Hematopoietic multipotent progenitor cell treated with erythropoietin and hydrocortisone succinate and interleukin-3 and kit ligand, for 17 days (in vitro differentiated cells): Measurements from ENCODE around the gene BICC1.

ENCODE experiments used
- DNase-seq: peaks from one replicate; pipeline ENCODE4 v3.0.0-alpha.2; 2015; ENCODE audit warnings: low spot score

The BICC1 gene

DNA sequence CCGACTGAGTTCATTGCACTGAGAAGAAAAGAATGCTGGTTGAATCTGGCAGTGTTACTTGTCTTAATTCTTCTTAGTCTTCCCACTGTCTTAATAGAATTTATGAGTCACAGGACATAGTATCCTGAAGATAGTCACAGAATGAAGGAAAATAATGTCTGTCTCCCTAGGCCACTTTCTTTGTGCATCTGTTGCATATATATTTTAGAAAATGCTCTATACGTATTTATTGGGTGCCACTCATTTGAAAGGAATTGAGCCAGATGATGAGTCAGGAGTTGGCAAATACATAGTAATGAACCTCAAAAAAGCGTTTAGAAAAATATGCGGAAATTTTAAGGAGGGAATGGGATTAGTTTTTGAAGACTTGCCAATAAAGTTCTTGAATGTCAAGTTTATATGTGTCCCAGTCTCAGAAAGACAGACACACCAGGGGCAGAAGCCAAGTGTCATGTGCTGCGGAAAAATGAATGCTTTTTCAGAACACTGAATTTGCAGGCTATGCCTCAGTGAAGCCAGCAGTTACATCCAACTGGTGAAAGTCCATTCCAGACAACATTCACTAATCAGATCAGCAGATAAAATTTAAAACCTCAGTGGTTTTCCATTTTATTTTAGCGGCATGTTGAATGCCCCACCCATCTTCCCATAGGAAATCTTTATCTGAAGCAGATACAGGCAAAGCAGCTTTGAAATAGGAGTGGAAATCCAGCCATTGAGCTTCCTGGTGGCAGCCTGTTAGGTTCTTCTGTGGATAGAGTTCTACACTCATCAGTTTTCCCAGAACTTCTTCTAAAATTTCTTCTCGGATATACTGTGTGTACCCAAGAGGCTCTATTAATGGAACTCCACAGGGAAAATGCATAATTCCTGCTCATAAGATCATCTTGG is 308.4 kb downstream of the BICC1 start:
- DNase-seq: no peak

DNA sequence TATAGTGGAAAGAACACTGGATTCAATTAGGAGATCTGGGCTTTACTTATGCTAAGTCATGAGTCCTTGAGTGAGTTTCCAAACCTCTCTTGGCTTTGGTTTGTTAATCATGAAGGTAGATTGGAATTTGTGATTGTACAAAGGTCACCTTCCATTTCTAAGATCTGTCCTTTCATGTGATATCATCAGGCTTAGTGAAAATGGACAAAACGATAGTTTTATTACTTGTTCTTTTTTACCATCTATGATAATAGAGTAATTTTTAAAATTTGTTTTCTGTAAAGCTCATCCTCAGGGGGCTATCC is 309.0 kb downstream of the BICC1 start:
- DNase-seq: no peak

GRCh38 chr10:58823983-58824382 is 311.3 kb downstream of the BICC1 start:
- no peak for DNase-seq

DNA sequence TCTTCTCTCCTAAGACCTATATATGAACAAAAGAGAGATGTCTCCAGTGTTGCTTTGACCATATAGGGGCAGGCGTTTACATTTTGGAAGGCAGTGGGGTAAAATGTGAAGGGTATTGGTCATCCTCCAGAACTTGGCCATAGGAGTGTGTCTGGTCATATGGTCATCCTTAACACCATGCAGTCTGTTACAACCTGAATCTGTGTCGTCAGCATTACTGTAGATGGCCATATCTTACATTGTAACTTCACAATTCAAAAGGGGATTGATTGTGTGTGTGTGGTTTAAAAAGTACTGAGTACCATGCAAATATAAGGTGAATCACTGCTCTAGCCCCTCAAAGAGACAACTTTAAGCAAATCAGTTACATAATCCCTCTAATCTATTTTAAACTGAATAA is 311.7 kb downstream of the BICC1 start:
- DNase-seq: no peak

DNA sequence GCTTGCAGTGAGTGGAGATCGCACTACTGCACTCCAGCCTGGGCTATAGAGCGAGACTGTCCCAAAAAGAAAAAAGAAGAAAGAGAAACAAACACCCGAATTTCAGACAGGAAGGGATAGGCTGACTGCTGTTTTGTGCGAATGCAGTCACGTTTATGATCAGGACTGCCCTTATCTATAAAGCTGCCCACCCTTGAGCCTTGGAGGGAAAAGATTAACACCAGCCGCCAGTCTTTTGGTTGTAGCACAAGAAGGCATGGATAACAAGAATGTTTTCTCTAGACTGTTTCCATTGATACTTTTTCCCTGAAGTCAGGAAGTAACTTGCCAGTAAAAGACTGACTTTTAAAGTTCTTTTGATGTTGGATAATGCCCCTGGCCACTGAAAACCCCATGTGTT is 314.0 kb downstream of the BICC1 start:
- no peak for DNase-seq

DNA sequence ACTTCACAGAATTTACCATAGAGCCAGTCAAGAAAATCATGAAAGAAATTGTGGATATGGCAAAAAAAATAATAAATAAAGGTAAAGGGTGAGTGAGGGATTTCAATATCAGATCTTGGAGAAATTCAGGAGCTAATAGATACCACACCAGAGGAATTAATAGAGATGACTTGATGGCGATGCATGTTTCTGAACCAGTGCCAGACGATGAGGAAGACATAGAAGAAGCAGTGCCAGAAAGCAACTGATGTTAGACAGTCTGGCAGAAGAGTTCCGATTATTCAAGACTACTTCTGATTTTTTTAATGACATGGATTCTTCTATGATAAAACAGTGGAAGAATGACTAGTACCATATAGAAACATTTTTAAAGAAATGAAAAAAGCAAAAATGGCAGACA is 314.7 kb downstream of the BICC1 start:
- DNase-seq: no peak

DNA sequence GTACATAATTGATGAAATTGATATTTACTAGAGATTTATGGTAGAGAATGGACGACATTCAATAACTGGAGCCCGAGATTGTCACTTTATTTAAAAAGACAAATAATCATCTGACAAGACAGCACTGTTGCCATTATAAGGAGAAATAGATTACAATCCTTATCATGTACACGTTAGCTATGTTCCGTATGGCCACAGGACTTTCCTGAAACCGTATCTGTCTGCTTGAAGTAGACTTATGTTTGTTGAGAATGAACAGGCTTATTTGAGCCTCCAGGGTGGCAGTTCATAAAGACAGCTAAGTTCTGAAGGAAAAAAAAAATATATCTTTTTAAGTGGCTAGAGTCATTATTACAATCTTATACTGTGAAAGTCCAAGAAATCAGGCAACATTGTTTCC is 317.2 kb downstream of the BICC1 start:
- DNase-seq: no peak

- no peak for DNase-seq
Measured at GRCh38 chr10:58830697-58831096, 318.0 kb downstream of the BICC1 start.

DNA sequence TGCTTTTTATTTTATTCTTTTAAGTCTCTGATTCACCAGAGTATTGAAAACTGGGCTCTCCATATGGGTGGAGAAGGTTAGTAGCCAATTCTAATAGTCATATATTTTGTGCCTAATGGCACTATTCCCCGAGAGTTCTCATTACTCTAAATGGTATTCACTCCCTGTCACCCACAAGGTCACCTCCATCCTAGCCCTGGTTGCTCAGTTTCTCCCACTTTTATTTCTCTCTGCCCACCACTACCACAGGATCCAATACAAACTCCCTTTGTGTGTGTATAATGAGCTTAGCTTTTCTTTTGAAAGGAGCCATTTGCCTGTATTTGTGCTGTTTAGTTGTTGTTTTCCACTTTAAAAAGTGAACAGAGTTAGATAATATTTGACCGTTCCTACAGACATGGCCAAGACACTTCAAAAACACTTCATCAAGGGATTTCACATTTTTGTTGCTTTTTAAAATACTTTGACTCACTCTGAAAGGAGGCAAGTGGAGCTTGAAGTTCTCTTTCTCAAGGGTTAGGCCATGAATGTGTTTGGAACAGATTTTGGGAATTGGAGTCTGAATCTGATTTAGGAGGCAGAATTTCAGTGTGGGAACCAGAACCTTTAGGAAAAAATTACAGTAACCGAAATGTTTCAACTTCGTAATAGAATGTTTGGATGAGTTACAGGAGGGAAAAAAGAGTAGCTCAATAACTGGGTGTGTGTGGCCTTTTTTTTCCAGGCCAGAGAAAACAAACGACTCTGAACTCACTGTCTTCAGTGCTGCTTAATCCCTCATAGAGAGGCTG is 321.3 kb downstream of the BICC1 start:
- DNase-seq: no peak

GRCh38 chr10:58836176-58836700 is 323.6 kb downstream of the BICC1 start:
- DNase-seq: no peak

DNA sequence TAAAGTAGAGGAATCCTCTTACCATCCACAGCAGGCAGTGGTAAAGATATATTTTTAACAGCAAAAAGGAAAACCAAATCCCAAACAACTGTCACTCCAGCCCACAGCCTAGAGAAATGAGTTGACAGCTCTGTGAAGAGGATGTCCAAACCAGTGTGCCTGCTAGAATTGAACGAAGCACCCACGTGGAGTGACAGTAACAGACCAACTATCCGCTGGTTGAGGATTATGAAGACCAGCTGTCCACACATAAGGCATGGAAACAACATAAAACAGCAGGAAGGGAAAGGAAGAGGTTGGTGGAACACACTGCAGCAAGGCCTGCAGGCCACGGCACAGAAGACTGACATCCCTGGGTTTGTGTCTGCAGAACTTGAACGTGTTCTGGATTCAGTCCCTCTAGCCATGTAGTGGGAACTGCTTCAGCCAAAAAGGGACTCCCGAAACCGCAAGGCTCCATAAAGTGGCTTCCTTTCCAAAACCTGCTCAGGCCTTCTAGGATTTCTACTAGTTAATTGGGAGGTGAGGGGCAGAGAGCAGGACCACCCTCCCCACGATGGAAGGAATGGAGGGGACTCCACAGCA is 324.4 kb downstream of the BICC1 start:
- DNase-seq: no peak

- DNase-seq: no peak
Measured at GRCh38 chr10:58837826-58838225, 325.2 kb downstream of the BICC1 start.

- no peak for DNase-seq
Measured at GRCh38 chr10:58838561-58839208, 326.0 kb downstream of the BICC1 start.

DNA sequence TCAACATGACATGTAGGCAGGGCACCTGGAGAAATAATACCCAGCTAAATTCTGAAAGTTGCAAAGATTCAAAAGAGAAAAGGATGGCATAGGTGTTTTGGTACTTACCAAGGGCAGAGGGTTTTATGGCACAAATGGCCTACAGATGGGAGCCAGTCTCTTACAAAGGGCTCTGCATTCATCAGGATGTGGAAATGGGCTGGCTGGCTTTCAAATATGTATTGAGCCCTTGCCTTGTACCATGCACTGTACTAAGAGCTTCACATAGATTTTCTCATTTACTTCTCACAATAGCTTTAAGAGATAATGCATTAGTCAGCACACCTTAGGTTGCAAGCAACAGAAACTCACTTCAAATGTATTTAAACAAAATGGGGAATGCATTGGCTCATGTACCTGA is 327.1 kb downstream of the BICC1 start:
- no peak for DNase-seq

GRCh38 chr10:58840840-58841435 is 328.3 kb downstream of the BICC1 start:
- DNase-seq: no peak

DNA sequence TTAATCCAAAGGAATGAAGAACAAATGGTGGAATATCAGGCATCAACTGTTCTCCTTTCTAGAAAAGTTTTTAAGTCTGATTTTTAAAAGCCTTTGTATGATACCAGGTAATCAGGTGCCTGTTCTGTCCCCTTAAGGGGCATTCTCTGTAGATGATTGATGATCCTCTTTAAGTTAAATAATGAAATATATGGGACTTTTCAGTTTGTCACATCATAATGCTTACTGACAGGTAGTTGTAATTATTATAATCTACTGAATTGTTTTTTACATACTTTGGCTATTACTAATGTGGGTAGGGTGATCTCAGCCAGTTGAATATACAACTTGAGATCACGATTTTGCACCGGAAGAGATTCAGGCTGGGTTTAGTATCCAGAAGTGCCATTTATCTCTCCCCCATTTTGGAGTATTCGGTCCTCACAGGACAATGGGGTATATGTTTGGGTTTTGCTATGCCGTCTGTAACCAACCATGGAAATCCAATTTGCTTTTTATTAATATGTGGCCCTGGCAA is 330.2 kb downstream of the BICC1 start:
- DNase-seq: no peak

DNA sequence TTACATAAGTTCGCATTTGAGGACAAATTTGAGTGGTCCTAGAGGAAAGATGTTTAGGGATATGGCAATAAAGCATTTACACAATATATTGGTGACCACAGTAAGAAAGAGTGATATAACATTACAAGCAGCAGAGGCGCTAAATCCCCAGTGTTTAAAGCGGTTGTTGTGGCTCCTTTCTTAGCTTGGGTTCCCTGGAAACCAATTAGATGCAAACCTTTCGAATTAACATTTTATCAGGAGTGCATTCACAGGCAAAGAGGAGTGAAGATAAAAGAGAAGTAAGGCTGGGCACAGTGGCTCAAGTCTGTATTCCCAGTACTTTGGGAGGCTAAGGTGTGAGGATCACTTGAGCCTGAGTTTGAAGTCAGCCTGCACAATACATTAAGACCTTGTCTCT is 331.1 kb downstream of the BICC1 start:
- no peak for DNase-seq

DNA sequence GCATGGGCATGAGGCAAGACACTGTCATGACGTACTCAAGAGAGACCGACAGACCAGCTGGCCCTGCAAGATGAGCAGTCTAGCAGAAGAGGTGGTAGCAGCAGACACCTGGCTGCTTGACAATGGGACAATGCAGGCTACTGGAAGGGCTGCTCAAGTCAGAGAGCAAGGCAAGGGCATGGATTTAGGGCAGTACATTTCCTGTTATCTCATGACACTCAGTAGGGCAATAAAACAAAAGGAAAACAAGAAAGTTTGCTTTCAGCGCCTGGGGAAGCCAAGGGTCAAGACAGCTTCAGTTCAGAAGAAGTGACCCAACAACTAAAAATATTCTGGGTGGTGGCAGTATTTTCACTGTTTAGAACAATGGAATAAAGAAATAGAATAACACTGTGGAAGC is 332.0 kb downstream of the BICC1 start:
- no peak for DNase-seq

DNA sequence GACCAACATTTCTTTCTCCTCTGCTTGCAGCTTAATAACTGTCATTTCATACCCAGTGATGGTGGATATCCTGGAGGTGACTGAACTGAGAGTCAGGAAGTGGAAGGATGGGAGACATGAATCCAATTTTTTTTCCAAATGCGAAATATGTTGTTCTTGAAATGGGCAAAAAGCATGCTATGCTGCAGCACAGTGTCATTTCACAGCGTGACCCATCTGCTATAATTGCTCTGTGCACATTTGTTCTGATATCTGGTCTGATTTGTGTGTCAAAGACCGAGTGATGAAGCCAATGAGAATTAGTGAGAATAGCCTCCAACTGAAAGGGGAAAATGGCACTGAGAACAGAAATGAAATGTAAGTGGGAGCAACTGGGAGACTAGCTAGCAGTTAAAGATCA is 334.2 kb downstream of the BICC1 start:
- DNase-seq: no peak

- no peak for DNase-seq
Measured at GRCh38 chr10:58851606-58852005, 338.9 kb downstream of the BICC1 start.

DNA sequence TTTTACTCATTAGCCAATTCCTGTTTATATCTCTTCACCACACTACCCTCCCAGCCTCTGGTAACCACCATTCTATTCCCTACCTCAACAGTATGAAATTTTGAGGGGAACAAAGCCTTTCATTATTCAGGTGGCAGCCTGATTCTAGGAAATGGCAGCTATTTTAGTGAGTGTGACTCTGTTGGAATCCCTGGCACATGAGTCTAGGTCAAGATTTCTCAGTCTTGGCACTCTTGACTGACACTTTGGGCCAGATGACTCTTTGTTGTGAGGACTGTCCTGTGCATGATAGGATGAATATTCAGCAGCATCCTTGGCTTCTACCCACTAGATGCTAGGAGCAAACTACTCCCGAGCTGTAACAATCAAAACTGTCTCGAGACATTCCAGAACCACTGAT is 341.0 kb downstream of the BICC1 start:
- DNase-seq: no peak

- no peak for DNase-seq
Measured at GRCh38 chr10:58854811-58855210, 342.1 kb downstream of the BICC1 start.
